Loucy (cell line): ENCODE data around the gene RRP1.

Experiments
- CTCF ChIP-seq: fragments of 200-600 bp; sonication (generic); conservative IDR thresholded peaks from 2 replicates; pipeline ENCODE4 v1.5.1; 2014; ENCODE audit warnings: mild to moderate bottlenecking, antibody characterized with exemption, low read length
- EZH2phosphoT487 ChIP-seq: fragments of 200-600 bp; IDR thresholded peaks from 2 replicates; pipeline ENCODE4 v1.6.1; 2018; ENCODE audit warnings: antibody characterized with exemption, mild to moderate bottlenecking, moderate library complexity, borderline replicate concordance

- TF ChIP-seq CTCF (no peak), EZH2phosphoT487 (no peak)
Measured at GRCh38 chr21:43842742-43843141, 53.4 kb downstream of the RRP1 start.
